ENCODE data around the gene MINDY4. TPM values are rescaled to one million over a fixed set of nuclear protein-coding genes. Genes with fewer than 3 reads are reported as not detected.

The MINDY4 gene
- total RNA-seq, 4 donors from 2014 or later, result 11.0 to 30.9 (median 18.9) TPM

DNA sequence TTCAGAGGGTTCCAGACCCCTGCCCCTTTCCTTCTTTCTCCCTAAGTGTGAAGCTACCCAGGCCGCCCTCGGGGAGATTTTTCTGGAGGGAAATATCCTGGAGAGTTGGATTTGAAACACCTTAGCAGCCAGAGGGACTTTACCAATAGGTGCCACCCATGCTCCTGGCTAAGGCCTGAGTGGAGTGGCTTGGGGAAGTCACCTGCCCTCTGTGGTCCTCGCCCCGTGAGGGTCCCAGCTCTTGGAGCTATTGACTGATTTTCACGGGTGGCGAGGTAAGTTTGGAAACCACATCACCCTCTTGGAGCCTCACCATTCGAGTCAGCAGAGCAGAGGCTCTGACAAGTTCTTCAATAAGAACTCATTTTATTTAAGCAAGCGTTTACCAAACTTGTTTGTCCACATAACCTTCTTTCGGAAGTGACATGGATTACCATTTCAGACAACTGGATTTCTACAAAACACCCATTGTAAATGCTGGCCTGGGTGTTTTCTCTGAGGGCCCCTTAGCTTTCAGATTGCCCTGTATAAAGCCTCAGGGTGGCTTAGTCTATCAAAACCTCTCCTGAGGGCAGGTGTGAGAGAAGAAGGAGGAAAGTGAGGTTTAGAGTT lies 160.8 kb downstream of the MINDY4 start:
- DNase-seq (ENCODE audit: low spot score) (no peak), ATAC-seq (ENCODE audit: low FRiP score) (no peak)

DNA sequence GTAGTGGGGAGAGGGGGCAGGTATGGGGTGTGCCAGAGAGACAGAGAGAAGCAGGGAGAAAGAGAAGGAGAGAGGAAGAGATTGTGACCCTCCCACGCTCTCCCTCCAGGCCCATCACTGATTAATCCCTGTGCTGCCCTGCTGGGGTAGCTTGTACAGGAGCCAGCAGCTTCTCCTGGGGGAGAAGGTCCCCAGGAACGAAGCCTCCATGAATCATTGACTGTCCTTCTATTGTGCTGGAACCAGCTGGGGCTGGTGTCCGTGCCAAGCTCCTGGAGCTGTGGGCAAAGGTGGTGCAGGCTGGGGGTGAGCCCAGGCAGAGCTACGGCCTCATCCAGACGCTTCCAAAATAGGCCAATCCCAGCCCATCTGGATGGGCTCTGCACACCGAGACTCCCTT lies 161.3 kb downstream of the MINDY4 start:
- TF ChIP-seq, protein P1, sequence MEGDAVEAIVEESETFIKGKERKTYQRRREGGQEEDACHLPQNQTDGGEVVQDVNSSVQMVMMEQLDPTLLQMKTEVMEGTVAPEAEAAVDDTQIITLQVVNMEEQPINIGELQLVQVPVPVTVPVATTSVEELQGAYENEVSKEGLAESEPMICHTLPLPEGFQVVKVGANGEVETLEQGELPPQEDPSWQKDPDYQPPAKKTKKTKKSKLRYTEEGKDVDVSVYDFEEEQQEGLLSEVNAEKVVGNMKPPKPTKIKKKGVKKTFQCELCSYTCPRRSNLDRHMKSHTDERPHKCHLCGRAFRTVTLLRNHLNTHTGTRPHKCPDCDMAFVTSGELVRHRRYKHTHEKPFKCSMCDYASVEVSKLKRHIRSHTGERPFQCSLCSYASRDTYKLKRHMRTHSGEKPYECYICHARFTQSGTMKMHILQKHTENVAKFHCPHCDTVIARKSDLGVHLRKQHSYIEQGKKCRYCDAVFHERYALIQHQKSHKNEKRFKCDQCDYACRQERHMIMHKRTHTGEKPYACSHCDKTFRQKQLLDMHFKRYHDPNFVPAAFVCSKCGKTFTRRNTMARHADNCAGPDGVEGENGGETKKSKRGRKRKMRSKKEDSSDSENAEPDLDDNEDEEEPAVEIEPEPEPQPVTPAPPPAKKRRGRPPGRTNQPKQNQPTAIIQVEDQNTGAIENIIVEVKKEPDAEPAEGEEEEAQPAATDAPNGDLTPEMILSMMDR (IDR thresholded peaks at IDR 0.05), result no peak
- DNase-seq (ENCODE audit: low spot score) (no peak), ATAC-seq (ENCODE audit: low FRiP score) (no peak)

More for the DNA sequence above, 160.8 kb downstream of the MINDY4 start:
- TF ChIP-seq, protein P1 (IDR thresholded peaks at IDR 0.05), result no peak

DNA sequence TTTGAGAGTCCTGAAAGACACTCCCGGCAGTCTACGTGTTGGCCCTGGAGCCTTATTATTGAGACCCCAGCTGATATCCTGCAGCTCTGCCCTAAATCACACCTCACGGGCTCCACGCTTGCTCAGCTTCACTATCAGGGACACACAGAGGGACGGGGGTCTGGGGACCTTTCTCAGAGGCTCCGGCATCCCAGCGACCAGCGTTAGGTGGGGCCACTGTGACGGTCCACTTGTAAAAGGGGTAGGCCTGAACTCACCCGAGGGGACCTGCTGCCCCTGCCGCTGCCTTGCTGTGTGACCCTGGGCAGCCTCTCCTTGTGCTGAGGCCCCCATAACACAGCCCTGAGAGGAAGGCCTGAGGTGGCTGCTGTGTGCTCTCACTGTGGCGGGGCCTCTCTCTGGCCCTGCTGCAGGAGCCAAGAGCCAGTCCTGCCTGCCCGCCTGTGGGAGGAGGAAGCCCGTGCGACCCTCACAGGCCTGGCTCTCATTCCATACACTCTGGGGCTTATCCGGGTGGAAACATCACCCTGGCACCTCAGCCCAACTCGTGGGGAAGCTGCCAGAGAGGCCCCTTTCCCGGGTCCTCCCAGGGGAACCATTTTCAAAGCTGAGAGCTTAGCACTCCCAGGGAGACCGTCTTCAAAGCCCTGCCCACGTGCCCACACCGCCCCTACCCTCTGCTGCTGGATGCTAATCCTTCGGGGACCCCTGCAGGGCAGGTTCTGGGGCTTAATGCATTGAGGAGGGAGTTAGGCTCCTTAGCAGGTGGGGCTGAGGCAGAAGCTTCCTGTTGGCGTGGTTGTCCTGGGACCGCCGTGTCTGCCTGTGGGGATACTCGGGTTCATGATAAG lies 162.1 kb downstream of the MINDY4 start:
- TF ChIP-seq, protein P1 (IDR thresholded peaks at IDR 0.05), result no peak
- no peak for ATAC-seq (ENCODE audit: low FRiP score)
- DNase-seq (ENCODE audit: low spot score), result no peak

DNA sequence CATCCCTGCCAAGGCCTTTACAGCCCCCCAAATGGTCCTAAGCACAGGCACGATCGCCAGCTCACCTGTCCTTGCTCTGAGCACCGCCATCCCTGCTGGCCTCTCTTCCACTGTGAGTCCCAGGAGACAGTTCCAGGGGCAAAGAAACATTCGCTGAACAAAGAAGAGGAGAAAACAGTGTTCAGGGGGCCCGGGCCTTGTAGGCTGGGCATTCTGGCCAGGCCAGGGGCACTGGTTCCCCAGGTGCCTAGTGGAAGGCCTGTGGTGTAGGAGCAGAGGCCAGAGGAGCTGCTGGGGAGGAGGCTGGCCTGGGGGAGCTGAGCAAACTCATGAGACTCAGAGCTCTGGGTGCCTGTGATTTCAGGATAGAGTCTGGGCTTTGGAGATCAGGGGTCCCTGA lies 163.0 kb downstream of the MINDY4 start:
- TF ChIP-seq, protein P1 (IDR thresholded peaks at IDR 0.05), result no peak
- DNase-seq (ENCODE audit: low spot score) (no peak), ATAC-seq (ENCODE audit: low FRiP score) (no peak)

DNA sequence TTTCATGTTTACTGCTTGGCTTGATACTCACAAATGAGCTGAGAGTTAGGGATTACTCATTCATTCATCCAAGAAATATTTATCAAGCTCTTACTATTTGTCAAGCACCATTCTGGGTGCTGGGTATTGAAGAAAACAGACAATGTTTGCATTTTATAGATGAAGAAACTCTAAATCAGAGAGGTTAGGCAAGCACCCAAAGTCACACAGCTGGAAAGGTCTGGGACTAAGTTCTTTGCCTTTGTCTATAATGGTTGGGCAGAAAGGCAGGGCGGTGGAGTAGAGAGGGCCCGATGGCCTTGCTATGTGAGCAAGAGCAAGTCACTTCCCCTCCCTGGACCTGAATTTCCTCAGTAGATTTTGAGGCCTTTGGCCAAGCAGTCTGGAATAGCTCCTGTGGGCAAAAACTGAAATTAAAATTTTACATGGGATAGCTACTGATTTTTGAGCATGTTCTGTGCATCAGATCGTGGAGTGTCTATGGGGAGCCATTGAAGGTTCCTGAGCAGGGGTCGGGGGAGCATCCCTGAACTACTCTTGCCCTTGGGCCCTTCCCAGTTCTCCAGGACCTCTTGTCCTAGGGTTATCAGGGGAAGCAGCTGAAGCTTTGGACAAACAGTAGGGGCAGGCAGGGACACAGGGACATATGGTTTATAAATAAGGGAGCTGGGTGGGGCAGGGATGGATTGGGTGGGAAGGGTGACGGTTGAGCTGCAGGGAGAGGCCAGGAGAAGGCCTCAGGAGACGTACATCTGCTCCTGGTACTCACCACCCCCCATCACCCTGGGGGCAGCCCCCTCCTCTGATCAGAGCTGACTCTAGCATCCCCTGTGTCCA lies 163.7 kb downstream of the MINDY4 start:
- DNase-seq (ENCODE audit: low spot score) (no peak), ATAC-seq (ENCODE audit: low FRiP score) (no peak)

DNA sequence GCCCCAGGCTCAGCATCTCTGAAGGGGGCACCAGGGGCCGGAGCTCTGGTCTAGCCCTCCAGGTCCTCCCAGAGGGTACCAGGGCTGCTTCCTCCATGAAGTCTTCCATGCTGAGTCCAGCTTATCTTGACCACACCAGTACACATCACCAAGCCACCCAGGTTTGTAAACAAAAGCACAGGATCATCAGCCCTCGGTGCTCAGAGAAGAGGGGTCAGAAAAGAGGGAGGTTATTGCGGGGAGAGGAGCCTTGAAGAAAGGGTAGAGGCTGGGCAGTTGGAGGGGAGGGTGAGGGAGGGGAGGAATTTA lies 164.3 kb downstream of the MINDY4 start:
- DNase-seq (ENCODE audit: low spot score) (no peak), ATAC-seq (ENCODE audit: low FRiP score) (no peak)
- TF ChIP-seq, protein P1 (IDR thresholded peaks at IDR 0.05), result no peak

More for the DNA sequence above, 163.7 kb downstream of the MINDY4 start:
- TF ChIP-seq, protein P1 (IDR thresholded peaks at IDR 0.05), result no peak
